Fibroblast of peridontal ligament (primary cell): ENCODE measurements around the gene IL22RA1.
A peak's percentile ranks its signal among the peaks of the same experiment; 100 is the strongest.

Source experiments
- DNase-seq: peaks from one replicate; pipeline ENCODE4 v3.0.0-alpha.2; 2010; ENCODE audit errors: extremely low read depth

The IL22RA1 gene, protein sequence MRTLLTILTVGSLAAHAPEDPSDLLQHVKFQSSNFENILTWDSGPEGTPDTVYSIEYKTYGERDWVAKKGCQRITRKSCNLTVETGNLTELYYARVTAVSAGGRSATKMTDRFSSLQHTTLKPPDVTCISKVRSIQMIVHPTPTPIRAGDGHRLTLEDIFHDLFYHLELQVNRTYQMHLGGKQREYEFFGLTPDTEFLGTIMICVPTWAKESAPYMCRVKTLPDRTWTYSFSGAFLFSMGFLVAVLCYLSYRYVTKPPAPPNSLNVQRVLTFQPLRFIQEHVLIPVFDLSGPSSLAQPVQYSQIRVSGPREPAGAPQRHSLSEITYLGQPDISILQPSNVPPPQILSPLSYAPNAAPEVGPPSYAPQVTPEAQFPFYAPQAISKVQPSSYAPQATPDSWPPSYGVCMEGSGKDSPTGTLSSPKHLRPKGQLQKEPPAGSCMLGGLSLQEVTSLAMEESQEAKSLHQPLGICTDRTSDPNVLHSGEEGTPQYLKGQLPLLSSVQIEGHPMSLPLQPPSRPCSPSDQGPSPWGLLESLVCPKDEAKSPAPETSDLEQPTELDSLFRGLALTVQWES

DNA sequence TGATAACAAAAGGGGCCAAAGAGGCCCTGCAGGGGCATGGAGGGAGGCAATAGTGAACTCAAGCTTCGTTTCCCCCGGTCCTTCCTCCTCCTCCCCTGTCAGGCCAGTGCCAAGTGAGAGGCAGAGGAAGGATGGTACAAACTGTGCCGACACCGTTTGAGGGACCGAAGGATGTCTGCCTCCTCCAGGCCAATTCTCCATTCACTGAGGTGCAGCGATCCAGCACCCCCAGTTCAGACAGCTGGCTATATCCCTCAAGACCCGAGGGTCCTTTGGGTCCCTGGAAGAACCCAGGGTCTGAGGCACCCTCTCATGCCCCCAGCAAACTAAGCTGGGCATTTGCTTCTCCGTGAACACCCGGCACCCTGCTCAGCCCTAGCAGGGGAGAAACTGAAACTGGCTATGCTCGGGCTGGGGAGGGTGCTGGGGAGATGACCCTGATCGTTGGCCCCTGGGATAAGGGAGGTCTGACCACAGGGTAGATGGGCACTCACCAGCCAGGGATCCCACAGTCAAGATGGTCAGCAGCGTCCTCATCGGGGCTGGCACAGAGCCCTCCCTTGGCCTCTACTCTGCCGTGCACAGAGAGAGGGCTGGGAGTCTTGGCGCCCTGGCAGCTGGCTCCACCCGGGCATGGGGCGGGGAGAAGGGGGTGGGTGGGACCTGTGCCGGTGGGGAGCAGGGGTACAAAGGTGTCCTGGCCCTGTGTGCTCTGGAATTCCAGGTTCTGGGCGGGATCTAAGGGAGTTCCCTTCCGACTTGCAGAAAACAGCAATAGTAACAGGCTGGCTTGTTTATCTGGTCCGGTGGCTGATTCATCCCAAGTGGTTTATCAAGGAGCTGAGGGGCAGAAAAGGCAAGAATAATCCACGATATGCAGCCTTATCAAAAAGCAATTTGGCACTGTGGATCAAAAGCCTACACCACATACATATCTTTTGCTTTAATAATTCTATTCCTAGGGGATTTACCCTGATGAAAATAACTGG, at the start of gene IL22RA1:
Gene IL22RA1 (minus strand): TSS at position 595 of the 989 bp plus-strand sequence. CDS start 58 bp downstream, at position 537.
- peak; percentile 14 for DNase-seq

DNA sequence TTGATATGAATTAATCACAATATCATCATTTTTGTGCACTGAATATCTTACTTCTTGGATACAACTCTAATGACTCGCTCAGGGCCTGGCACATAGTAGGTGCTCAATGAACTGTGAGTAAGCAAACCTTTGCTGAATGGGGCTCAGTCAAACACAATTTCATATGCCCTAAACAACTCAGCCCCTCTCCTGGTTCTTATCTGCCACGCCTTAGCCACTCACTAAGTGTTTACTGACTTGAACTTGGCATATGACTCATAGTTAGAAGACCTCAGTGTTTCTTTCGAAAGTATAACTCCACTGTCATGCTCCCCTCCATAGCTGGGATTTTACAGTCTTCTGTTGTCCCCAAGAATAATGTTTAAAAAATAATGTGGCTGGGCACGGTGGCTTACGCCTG, 48.9 kb upstream of the IL22RA1 start:
- DNase-seq, result peak; percentile 17

DNA sequence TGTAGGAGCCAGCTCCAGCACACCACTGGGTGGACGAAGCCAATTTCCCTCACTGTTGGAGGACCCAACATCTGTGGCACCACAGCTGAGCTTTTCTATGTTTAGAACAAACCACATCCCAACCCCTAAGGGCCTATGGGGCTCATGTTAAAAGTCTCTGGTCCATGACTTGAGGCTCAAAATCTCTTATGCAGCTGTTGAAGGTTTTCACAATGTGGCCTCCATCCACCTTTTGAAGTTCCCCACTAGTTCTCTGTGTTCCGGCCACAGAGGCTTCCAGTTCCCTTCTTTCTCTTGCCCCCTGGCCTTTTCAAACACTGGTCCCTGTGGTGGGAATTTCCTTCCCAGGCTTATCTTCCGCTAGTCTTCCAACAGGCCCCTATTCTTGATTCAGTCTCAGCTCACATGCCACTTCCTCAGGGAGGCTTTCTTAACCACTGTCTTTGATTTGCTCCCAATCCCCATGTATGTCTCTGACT, 48.1 kb upstream of the IL22RA1 start:
- DNase-seq, result no peak

DNA sequence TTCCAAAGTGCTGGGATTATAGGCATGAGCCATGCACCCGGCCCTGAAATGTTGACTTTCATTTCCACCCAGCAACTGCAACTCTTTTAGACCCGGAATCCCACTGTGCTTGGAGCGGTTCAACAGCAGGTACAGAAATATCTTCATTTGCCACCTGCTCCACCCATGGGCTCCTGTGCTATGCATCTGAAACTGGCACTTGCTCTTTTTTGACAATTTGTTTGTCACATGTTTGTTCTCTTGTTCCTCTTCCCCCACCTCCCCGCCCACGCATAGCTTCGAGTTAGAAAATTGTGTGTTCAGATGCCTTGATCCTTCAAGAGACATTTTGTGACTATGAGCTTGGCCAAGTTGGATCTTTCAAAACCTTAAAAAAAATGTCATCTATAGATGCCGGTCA, 46.6 kb upstream of the IL22RA1 start:
- DNase-seq, result no peak

DNA sequence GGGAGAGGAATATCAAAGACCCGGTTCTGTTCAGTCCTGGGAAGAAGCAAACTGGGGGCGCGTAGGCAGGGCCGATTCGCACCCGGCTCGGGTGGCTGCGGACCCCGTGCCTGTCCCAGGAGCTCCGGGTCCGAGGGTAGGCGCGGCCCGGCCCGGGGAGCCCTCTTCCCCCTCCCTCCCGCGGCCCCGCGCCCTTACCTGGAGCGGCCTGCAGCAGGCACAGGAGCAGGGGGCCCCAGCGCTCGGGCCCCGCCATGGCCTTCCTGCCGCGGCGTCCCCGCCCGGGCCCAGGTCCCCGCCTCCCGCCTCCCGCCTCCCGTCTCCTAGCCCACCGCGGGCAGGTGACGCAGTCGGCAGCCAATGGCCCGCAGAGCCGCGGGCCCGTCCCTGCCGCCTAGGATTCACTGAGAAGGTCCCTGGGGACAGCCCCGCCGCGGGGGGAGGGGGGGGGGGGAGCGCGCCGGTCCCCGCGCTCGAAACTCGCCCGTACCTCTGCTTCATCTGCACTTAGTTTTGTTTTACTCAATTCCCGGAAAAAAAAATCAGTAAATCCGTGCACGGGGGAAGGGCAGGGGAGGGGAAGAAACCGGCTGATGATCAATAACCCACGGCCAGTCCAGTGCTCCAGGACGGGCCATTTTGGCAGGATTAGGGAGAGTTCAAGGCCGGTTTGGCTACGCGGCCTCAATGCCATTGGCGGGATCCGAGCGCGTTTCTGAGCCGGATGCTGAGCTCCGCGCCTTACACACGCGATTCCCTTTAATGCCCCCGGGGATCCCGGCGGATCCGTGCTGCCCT, 44.3 kb upstream of the IL22RA1 start, which contains the start of gene IFNLR1:
Gene IFNLR1 (minus strand): TSS at position 297 of the 798 bp plus-strand sequence. CDS start 41 bp downstream, at position 256.
- no peak for DNase-seq

DNA sequence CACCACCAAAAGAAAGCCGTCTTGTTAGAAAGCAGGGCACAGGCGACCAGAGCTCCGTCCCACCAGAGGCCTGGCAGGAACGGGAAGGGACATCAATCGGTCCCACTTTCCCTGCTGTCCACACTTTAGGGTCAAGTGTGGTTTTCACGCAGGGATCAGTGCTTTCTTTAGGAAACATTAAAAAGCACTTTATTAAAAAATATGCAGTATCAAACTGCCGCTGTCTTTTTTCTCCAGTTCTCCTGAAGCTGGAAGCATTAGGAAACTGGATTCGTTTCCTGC, 43.7 kb upstream of the IL22RA1 start:
- DNase-seq, result no peak

DNA sequence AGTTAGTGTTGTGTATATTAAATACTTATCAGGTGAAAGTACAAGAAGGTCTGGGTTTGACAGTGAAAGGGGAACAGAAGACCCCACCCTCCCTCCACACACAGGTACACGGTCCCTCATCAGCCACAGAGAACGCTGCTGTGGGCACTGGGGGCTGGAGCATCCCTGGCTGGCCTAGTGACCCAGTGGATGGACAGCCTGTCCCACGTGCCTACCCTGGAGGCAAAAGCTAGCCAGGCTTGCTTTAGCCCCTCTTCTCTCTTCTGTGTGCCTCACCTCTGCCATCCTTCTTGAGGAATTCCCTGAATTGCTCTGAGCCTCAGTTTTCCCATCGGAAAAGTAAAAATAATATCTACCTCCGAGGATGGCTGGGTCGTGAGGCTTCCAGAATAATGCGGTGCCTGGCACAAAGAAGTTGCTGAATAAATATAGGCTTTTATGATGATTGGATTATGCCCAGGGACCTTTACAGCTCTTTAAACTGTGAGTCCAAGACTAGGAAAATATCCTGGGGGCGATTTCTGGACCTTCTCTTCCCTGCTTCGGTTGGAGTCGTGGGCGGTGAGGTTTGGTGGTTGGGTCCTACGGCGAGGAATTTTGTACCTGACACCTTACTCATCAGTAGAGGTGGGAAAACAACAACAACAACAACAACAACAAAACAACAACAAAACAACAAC, 43.2 kb upstream of the IL22RA1 start:
- no peak for DNase-seq

DNA sequence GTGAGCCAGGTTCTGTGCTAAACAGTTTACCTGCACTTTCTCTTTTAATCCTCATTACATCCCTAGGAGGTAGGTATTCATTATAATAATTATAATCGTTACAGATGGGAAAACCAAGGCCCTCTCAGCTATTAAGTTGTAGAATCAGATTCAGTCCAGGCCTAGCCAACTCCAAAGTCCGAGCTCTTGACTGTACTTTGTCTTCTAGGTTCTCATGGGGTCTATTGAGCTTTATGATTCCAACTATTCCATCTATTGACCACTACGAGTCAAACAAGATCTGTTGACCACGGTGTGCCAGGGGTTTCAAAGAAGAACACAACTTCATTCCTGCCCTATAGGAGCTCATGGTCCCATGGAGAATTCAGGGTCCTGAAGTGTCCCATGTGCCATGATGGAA, 42.1 kb upstream of the IL22RA1 start:
- DNase-seq, result no peak

DNA sequence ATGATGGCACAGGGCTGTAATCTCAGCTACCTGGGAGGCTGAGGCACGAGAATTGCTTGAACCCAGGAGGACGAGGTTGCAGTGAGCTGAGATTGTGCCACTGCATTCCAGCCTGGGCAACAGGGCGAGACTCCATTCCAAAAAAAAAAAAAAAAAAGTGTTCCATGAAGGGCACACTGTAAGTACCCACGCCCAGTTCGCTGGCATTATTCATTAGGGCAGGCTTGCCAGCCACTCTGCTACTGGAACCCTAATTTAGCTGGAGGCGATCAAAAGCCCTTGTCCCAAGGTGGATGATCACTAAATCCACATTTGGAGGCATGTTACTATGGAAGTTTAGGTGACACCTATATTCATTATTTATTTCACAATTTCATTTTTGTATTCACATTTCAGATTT, 39.1 kb upstream of the IL22RA1 start:
- DNase-seq, result no peak

DNA sequence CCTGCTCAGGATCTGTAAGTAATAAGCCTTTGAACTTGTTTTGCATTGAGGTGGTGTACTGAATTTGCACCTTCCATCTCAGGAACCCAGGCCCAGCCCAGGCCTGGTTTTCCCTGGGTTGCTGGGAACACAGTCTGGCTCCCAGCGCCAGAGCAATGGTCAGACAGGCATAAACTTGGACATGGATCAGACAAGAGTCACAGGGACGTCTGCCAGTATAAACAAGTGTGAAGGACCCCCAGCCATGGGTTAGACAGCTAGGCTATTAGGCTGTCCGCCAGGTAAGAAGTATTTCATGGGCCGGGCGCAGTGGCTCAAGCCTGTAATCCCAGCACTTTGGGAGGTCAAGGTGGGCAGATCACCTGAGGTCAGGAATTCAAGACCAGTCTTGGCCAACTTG, 38.7 kb upstream of the IL22RA1 start:
- DNase-seq, result no peak

DNA sequence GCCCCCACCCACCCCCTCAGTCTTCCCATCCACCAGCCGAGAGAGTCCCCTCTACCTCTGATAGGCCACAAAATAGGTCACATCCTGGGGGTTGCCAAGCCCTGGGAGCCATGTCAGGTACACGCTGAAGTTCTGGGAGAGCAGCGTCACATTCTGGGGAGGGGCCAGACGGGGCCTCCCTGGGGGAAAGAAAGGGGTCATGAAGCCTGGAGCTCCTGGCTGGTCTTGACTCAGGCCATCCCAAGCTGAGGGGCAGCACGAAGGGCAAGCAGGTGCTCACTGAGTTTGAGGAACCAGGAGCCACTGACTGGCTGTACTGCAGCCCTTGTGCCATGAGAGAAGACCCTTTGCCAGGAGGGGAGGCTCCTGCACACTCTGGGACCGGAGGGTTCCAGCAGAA, 37.7 kb upstream of the IL22RA1 start:
- no peak for DNase-seq

DNA sequence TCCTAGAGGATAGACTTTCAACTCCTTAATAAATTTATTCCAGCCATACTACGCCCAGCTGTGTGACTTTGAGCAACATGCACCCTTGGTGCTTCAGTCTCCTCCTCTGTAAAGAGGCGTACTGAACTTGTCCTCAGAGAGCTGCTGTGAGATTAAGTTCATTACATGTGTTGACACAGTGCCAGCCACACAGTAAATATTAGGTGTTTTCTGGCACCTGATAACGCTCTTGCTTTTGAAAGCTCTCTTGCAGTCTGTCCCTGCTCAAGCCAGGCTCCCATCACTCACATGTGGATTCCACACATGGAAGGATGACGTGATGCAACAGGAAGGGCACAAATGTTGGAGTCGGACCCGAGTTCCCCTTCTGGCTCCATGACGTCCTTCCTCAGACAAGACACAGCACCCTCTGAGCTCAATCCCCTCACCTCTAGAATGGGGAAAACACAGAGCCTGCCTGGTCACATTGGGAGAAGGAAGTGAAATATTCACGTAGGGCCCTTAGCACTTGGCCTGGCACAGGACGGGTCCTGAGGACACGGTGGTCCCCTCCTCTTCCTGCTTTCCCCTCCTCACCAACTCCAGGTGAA, 36.4 kb upstream of the IL22RA1 start:
- DNase-seq, result no peak

DNA sequence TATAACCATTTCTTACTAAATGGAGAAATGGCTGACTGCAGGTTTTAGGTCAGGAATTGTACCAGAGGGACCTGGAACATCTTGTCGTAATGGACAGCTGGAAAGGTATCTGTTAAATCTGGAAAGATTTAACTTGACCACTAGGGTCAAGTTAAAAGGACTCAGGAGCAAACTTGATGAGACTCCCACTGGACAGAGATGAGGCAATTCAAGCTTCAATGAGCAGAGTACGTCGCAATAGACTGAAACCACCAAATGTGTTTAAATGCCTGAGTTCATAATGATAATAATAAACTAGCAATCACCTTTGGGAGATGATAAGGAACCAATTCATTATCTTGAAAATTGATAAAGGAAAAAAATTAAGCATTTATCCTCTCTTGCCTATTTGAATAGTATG, 35.5 kb upstream of the IL22RA1 start:
- no peak for DNase-seq

DNA sequence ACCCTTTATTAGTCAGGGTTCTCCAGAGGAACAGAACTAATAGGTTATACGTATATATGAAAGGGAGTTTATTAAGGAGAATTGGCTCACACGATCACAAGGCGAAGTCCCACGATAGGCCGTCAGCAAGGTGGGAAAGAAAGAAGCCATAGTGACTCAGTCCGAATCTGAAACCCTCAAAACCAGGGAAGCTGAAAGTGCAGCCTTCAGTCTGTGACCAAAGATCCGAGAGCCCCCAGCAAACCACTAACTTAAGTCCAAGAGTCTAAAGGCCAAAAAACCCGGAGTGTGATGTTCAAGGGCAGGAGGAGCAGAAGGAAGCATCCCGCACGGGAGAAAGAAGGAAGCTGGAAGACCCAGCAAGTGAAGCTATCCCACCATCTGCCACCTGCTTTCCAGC, 34.2 kb upstream of the IL22RA1 start:
- no peak for DNase-seq

DNA sequence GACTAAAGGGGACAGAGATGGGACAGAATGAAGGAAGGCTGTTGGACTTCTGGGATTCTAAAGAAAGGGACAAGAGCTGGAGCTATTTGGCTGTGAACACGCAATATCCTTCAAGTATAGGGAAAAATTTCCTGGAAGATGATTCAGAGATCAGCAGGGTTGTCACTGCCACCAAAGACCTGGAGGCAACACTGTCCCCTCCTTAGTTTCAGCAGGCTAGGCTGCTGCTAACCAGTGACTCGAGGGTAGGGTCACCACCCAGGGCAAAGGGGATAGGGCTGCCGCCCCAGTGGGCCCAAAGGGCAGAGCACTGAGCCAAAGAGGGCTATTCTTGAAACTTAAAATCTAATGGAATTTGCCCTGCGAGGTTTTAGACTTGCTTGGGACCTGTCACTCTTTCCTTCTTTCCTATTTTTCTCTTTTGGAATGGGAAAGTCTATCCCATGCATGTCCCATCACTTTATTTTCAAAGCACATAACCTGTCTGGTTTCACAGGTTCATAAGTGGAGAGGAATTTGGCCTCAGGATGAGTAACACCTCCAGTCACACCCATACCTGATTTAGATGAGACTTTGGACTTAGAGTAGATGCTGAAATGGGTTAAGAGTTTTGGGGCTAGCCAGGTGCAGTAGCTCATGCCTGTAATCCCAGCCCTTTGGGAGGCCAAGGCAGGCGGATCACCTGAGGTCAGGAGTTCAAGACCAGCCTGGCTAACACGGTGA, 32.3 kb upstream of the IL22RA1 start:
- no peak for DNase-seq

DNA sequence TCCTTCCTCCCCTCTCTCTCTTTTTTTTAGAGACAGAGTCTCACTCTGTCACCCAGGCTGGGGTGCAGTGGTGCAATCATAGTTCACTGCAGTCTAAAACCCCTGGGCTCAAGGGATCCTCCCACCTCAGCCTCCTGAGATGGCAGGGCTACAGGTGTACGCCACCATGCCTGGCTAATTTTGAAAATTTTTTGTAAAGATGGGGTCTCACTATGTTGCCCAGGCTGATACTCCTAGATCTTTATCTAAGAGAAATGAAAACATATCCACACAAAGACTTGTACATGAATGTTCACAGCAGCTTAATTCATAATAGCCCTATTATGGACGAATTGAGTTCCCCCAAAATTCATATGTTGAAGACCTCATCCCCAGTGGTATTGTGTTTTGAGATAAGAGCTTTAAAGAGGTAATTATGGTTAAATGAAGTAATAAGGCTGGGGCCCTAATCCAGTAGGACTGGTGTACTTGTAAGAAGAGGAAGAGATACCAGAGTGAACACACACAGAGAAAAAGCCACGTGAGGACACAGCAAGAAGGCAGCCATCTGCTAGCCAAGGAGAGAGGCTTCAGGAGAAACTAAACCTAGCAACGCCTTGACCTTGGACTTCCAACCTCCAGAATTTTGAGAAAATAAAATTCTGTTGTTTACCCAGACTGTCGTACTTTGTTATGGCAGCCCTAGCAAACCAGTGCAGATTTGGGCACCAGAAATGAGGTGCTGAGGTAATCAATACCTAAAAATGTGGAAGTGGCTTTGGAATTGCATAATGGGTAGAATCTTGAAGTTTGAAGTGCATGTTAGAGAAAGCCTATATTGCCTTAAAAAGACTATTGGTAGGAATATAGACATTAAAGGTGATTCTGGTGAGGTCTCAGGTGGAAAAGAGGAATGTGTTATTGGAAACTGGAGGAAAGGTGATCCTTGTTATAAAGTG, 31.0 kb upstream of the IL22RA1 start:
- DNase-seq, result no peak

DNA sequence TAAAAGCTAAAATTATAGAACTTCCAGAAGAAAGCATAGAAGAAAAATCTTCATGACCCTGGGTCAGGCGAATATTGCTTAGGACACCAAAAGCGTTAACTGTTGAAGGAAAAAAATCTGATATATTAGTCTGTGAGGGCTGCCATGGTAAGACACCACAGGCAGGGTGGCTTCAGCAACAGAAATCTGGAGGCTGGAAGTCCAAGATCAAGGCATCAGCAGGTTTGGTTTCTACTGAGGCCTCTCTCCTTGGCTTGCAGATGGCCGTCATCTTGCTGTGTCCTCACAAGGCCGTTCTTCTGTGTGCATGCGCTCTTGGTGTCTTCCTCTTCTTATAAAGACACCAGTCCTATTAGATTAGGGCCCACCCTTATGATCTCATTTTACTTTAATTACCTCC, 29.7 kb upstream of the IL22RA1 start:
- no peak for DNase-seq

DNA sequence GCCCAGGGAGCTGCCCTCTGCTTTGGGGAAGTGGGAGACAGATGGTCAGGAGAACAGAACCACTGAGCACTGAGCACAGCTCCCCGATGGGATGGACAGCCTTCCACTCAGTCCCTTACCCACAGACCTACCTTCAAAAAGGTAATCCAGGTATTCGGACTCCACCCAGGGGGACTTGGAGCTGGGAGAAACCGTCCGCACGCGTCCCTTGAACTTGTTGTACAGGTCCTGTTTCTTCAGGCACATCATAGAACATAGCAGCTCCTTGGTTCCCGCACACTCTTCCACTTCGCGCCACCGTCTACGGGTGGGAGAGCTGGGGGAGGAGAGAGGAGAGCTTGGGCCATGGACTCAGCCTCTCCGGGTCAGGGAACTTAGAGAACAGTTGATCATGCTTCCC, 26.3 kb upstream of the IL22RA1 start:
- DNase-seq, result no peak

DNA sequence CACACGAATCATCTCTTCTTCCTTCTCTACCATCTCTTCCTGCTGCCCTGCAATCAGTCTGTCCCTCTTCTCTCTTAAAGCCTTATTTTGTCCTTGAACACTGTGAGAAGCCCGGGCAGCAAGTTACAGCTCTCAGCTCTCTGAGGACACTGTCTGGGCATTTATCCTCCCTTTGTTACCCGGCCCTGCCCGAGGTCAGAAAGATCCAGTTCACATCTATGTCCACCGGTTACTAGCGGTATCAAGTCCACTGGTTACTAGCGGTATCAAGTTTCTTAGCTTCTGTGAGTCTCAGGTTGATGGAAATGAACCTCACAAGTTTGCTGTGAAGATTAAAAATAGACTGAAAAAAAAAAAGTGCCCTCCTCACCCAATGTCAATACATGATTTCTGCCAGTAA, 25.3 kb upstream of the IL22RA1 start:
- DNase-seq, result no peak
